DOHH2 (cell line): ENCODE measurements around the gene LRRC73.

Experiments used
- EZH2phosphoT487 ChIP-seq: fragments of 200-600 bp; sonication (generic); IDR thresholded peaks from 2 replicates; pipeline ENCODE4 v1.6.1; 2017; ENCODE audit warnings: borderline replicate concordance, mild to moderate bottlenecking, antibody characterized with exemption, low read length, moderate library complexity, mixed read lengths
- TF ChIP-seq, protein P1 (sequence below): fragments of 200-600 bp; sonication (generic); IDR thresholded peaks from one replicate; pipeline ENCODE4 v1.5.1; 2014; ENCODE audit warnings: antibody characterized with exemption, mild to moderate bottlenecking, low read depth, low read length; ENCODE audit not compliant: poor library complexity, severe bottlenecking

DNA sequence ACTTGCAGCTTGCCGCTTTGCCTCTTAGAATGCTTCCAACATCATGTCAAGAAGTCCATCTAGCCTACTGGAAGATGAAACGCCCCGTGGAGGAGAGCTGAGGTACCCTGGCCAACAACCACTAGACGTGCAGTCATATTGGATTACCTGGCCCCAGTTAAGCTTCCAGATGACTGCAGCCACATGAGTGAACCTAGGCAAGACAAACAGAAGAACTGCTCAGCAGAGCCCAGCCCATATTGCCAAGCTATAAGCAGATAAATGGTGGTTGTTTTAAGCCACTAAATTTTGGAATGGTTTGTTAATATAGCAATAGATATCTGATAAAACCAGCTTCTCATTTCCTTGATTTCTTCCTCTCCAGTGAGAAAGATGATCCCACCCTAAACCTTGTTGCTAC lies 50.1 kb downstream of the LRRC73 start:
- no peak for TF ChIP-seq EZH2phosphoT487
- TF ChIP-seq, protein P1, sequence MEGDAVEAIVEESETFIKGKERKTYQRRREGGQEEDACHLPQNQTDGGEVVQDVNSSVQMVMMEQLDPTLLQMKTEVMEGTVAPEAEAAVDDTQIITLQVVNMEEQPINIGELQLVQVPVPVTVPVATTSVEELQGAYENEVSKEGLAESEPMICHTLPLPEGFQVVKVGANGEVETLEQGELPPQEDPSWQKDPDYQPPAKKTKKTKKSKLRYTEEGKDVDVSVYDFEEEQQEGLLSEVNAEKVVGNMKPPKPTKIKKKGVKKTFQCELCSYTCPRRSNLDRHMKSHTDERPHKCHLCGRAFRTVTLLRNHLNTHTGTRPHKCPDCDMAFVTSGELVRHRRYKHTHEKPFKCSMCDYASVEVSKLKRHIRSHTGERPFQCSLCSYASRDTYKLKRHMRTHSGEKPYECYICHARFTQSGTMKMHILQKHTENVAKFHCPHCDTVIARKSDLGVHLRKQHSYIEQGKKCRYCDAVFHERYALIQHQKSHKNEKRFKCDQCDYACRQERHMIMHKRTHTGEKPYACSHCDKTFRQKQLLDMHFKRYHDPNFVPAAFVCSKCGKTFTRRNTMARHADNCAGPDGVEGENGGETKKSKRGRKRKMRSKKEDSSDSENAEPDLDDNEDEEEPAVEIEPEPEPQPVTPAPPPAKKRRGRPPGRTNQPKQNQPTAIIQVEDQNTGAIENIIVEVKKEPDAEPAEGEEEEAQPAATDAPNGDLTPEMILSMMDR, result no peak
